ENCODE measurements around the gene SNX9. TPM values are rescaled to one million over a fixed set of nuclear protein-coding genes. Genes with fewer than 3 reads are reported as not detected.

Gene SNX9
- total RNA-seq, 1 experiment from 2014 or later = 31.3 TPM

DNA sequence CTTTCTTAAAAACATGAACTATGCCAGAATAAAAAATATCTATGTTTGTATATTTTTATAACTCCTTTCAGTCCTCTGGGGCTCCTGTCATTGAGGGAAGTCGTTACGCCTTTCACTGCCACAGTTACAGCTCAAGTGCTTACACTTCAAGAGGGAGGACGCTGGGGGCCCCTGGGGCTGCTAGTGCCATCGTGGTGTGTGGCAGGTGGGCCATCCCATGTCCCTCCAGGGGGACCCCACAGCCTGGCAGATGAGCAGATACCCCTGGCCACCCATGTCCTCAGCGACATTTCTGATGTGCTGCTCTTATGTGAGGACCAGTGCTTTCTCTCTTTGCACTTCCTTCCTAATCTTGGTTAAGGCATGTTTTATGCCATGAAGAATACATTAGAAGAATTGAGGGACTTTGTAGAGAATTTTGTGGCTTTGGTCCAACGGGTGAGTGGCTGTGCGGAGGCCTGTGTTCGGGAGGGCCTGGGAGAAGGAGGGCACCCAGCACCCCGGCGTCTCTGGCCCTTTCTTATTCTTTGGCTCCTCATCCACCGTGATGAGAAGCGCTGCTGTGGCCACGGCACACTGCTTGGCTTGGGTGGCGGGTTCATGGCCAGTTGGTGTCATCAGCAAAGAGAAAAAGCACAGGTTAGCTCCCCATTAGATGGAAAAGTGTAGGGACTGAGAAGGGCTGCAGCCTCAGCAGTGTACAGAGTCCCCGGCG, 120.4 kb downstream of the SNX9 start:
- no peak overlapping the region for H3K23ac ChIP-seq (ENCODE audit: insufficient read length, low read depth, low read length)
- H2BK5ac ChIP-seq (ENCODE audit: insufficient read length, low read length) = no peak overlapping the region
- TF ChIP-seq, protein P1, sequence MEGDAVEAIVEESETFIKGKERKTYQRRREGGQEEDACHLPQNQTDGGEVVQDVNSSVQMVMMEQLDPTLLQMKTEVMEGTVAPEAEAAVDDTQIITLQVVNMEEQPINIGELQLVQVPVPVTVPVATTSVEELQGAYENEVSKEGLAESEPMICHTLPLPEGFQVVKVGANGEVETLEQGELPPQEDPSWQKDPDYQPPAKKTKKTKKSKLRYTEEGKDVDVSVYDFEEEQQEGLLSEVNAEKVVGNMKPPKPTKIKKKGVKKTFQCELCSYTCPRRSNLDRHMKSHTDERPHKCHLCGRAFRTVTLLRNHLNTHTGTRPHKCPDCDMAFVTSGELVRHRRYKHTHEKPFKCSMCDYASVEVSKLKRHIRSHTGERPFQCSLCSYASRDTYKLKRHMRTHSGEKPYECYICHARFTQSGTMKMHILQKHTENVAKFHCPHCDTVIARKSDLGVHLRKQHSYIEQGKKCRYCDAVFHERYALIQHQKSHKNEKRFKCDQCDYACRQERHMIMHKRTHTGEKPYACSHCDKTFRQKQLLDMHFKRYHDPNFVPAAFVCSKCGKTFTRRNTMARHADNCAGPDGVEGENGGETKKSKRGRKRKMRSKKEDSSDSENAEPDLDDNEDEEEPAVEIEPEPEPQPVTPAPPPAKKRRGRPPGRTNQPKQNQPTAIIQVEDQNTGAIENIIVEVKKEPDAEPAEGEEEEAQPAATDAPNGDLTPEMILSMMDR (conservative IDR thresholded peaks at IDR 0.05) = no peak
- H3K79me2 ChIP-seq (ENCODE audit: insufficient read depth, low read length) = no peaks in the 10 kb centered on the region
- no peak overlapping the region for H2AK5ac ChIP-seq (ENCODE audit: insufficient read length, low read length)
- H4K91ac ChIP-seq (ENCODE audit: insufficient read length, low read depth, low read length) = no peak overlapping the region
- no peak overlapping the region for H3K9ac ChIP-seq (ENCODE audit: extremely low read depth, insufficient read length, low read length)
- H3K4ac ChIP-seq (ENCODE audit: low read depth, low read length) = no peak overlapping the region
- H2AFZ ChIP-seq (ENCODE audit: low read length) = no peak overlapping the region
- Mint-ChIP-seq H3K27me3 (ENCODE audit: low read depth) (no peaks in the 10 kb centered on the region), H3K4me3 (no peak overlapping the region), H3K36me3 (ENCODE audit: insufficient read depth in 1 of 3, low read depth in 3 of 3) (peaks cover 16 to 71% (median 52%) of the 10 kb centered on the region in 3 experiments), H3K27ac (no peak overlapping the region; a peak in 1 of 7 replicates), H3K9me3 (no peaks in the 10 kb centered on the region; a peak in 1 of 5 replicates), H3K4me1 (no peaks in the 10 kb centered on the region)
- H4K20me1 ChIP-seq (ENCODE audit: control insufficient read depth, insufficient read depth, insufficient read length) = no peaks in the 10 kb centered on the region
- H3K9me3 ChIP-seq (ENCODE audit: control insufficient read depth, low read depth, low read length) = no peaks in the 10 kb centered on the region
- no peaks in the 10 kb centered on the region for H3K4me1 ChIP-seq (ENCODE audit: insufficient read depth, low read length)
- H3K18ac ChIP-seq (ENCODE audit: insufficient read length, low read depth, low read length) = no peak overlapping the region
- H3K56ac ChIP-seq (ENCODE audit: insufficient read length, low read depth, low read length) = no peak overlapping the region
- no CpG with 5 or more reads among the region's 16 CpGs for WGBS (ENCODE audit: extremely low coverage, insufficient read length, low lambda C conversion rate)
- H3K23me2 ChIP-seq (ENCODE audit: insufficient read length, low read depth, low read length, poor library complexity, severe bottlenecking) = no peaks in the 10 kb centered on the region
- H3K14ac ChIP-seq (ENCODE audit: insufficient read depth, low read length) = no peak overlapping the region
- DNase-seq = no peak
- no peak overlapping the region for H4K8ac ChIP-seq (replicated peaks; ENCODE audit: insufficient read length, low read depth, low read length)
- H3K79me1 ChIP-seq (ENCODE audit: insufficient read depth, low read depth, low read length, poor library complexity, severe bottlenecking) = no peaks in the 10 kb centered on the region
- H2BK15ac ChIP-seq (ENCODE audit: low read depth, low read length) = no peak overlapping the region
- no peak overlapping the region for H2BK20ac ChIP-seq (ENCODE audit: low read depth, low read length, poor library complexity, severe bottlenecking)
- H3K27ac ChIP-seq (ENCODE audit: insufficient read length, low read depth, low read length) = no peak overlapping the region
- no peak overlapping the region for H3K4me2 ChIP-seq (ENCODE audit: insufficient read depth, insufficient read length, low read length)
- no peak overlapping the region for H4K5ac ChIP-seq (ENCODE audit: insufficient read length, low read depth, low read length)
- no peaks in the 10 kb centered on the region for H3K27me3 ChIP-seq (ENCODE audit: insufficient read depth, low read length)
- no peak overlapping the region for H2BK12ac ChIP-seq (ENCODE audit: insufficient read length, low read depth, low read length)
- no peak overlapping the region for H2BK120ac ChIP-seq (ENCODE audit: low read depth, low read length, poor library complexity, severe bottlenecking)
- H3T11ph ChIP-seq (ENCODE audit: low read length) = no peak overlapping the region

Measured in H9 (cell line).